ENCODE data around the gene SPART. TPM values are rescaled to one million over a fixed set of nuclear protein-coding genes. Genes with fewer than 3 reads are reported as not detected.
"Not testable (repeated sequence)": the region's sequence is repeated elsewhere in the genome, so short reads cannot be mapped to it uniquely, and the experiment has no call there.

SPART gene
- total and polyA plus RNA-seq, 12 donors = 15.9 to 49.8 (median 37.4) TPM

DNA sequence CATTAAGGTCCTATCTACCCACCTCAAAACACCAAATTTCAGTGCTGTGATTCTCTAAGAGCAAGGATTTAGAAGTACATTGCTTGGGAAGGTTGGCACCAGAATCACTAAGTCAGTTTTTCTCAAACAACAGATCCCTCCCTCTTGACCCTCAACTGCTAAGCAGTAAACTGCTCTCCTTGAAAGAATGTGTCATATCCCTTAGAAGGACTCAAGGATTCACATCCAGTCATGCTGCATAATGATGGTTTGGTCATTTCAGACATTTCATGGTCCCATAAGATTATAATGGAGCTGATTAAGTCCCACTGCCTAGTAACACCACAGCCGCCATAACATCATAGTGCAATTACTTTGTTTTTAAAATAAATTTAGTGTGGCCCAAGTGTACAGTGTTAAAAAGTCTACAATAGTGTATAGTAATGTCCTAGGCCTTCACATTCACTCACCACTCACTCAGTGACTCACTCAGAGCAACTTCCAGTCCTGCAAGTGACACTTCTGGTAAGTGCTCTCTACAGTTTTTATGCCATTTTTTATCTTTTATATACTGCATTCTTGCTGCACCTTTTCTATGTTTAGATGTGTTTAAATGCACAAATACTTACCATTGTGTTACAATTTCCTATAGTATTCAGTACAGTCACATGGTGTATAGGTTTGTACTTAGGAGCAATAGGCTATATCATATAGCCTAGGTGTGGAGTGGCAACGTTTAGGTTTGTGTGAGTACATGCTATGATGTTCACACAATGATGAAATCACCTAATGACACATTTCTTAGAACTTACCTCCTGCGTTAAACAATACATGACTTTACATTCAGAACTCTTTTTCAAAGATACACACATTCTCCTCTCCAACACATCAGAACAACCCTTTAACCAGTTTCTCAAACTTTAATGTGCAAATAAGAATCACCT lies 32.9 kb downstream of the SPART start:
- no peak for ATAC-seq
- H3K9me3 ChIP-seq = no peaks in the 10 kb centered on the region
- 74 to 78% methylated on average over 3 of the region's 3 CpGs for WGBS, 2 donors
- H3K27ac ChIP-seq = no peak overlapping the region
- H3K36me3 ChIP-seq = peaks cover 0 to 79% (median 23%) of the 10 kb centered on the region in 9 donors
- no peak for DNase-seq
- TF ChIP-seq, protein P1, sequence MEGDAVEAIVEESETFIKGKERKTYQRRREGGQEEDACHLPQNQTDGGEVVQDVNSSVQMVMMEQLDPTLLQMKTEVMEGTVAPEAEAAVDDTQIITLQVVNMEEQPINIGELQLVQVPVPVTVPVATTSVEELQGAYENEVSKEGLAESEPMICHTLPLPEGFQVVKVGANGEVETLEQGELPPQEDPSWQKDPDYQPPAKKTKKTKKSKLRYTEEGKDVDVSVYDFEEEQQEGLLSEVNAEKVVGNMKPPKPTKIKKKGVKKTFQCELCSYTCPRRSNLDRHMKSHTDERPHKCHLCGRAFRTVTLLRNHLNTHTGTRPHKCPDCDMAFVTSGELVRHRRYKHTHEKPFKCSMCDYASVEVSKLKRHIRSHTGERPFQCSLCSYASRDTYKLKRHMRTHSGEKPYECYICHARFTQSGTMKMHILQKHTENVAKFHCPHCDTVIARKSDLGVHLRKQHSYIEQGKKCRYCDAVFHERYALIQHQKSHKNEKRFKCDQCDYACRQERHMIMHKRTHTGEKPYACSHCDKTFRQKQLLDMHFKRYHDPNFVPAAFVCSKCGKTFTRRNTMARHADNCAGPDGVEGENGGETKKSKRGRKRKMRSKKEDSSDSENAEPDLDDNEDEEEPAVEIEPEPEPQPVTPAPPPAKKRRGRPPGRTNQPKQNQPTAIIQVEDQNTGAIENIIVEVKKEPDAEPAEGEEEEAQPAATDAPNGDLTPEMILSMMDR (IDR thresholded peaks at IDR 0.05) = no peak
- H3K4me1 ChIP-seq = no peaks in the 10 kb centered on the region
- H3K27me3 ChIP-seq = no peaks in the 10 kb centered on the region
- no peak overlapping the region for H3K4me3 ChIP-seq
- intact Hi-C loops (cut with DNase I) = no loop called here

DNA sequence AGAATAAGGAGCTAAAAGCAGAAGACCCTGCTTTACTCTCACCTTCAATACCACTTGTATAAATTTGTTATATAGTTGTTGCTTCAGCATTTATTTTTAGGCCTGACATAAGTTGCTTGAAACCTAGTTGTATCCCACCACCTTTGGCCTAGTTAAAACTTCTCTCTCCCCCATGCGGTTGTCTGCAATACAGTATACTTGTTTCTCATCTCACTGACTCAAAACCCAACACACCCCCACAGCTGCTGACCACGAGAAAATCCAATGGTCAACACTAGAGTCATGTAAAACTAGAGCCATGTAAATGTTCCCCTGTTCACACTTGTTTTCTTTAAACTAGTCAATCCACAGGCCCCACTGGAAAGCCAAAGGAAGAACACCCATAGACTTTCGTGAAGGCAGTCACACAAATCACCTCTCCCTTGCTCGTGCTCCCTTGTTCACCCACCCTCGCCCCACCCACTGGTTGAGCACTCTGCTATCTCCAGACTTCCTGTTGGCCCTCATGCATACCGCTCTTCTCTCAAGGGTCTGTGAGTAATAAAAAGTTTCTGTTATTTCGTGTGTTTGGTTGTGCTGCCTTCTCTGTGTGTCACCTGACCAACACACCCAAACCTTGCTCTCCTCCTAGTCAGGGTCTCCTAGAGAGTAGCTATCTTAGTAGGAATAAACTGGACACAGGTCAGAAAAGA lies 35.6 kb downstream of the SPART start:
- intact Hi-C loops (cut with DNase I) = no loop called here

DNA sequence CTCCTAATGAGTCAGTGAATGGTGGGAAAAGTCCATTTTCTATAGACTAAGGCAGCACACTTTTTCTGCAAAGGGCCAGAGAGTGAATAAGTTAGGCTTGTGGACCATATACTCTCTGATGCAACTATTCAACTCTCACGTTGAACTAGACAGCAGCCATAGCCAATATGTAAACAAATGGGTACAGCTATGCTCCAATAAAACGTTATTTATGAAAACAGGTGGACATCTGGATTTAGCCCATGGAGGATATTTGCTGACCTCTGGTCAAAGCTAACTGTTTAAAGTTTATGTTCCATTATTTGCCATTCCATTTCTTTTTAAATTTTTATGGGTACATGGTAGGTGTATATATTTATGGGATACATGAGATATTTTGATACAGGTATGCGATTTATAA lies 43.9 kb downstream of the SPART start:
- TF ChIP-seq, protein P1 (IDR thresholded peaks at IDR 0.05) = no peak

More for the DNA sequence above, 35.6 kb downstream of the SPART start:
- Histone ChIP-seq H3K4me3 (no peak overlapping the region), H3K27me3 (no peaks in the 10 kb centered on the region), H3K36me3 (peaks cover 0 to 92% (median 23%) of the 10 kb centered on the region in 9 donors), H3K4me1 (no peaks in the 10 kb centered on the region), H3K27ac (no peak overlapping the region), H3K9me3 (no peaks in the 10 kb centered on the region)
- DNase-seq (no peak), ATAC-seq (peak in 1 of 8 donors; percentile 31)
- TF ChIP-seq, protein P1 (IDR thresholded peaks at IDR 0.05) = no peak
- 89 to 92% methylated on average over 7 of the region's 7 CpGs for WGBS, 2 donors

DNA sequence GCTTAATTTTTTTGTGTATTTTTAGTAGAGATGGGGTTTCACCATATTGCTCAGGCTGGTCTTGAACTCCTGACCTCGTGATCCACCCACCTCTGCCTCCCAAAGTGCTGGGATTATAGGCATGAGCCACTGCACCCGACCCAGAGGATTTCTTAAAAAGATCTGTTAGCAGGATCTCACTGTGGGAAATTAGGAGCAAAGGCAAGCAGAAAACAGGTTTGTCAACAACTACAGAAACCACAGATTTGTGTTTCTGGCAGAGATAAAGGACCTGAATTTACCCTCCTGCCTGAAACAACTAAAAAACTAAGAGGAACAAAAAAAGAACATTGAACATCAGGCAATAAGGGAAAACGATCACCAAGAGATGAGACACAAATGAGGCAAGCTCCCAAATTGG lies 46.7 kb downstream of the SPART start:
- H3K4me1 ChIP-seq = peaks cover 2 to 18% (median 9%) of the 10 kb centered on the region in 9 donors
- not testable (repeated sequence) for H3K27ac ChIP-seq, H3K9me3 ChIP-seq, ATAC-seq, DNase-seq, H3K27me3 ChIP-seq, H3K4me3 ChIP-seq
- intact Hi-C loops (cut with DNase I) = loop anchor here in 1 of 10 donors (10.0 kb wide), 1 partner anchor 95 kb away; no protein-coding TSS in a partner anchor
- WGBS, 2 donors = 76 to 80% methylated on average over 3 of the region's 3 CpGs
- peaks cover 0 to 38% (median 16%) of the 10 kb centered on the region in 9 donors for H3K36me3 ChIP-seq

More for the DNA sequence above, 43.9 kb downstream of the SPART start:
- 86 to 87% methylated on average over 3 of the region's 3 CpGs for WGBS, 2 donors
- Histone ChIP-seq H3K4me1 (peaks cover under 1 to 11% (median 3%) of the 10 kb centered on the region in 9 donors), H3K27me3 (no peaks in the 10 kb centered on the region), H3K27ac (no peak overlapping the region), H3K9me3 (no peaks in the 10 kb centered on the region), H3K4me3 (no peak overlapping the region), H3K36me3 (peaks cover 0 to 60% (median 16%) of the 10 kb centered on the region in 9 donors)
- DNase-seq (no peak), ATAC-seq (no peak)
- intact Hi-C loops (cut with DNase I) = no loop called here

All from heart right ventricle (tissue), 16 donors.